Activated T-helper 1 cell treated with Interleukin-2 at 50 U/mL for 16 hours (primary cell): ENCODE data around the gene MYD88.
"Not testable (repeated sequence)": the region's sequence is repeated elsewhere in the genome, so short reads cannot be mapped to it uniquely, and the experiment has no call there.

Source experiments
- DNase-seq: peaks from one replicate; pipeline ENCODE4 v3.0.0-alpha.2; 2020; ENCODE audit warnings: low read depth

The MYD88 gene

DNA sequence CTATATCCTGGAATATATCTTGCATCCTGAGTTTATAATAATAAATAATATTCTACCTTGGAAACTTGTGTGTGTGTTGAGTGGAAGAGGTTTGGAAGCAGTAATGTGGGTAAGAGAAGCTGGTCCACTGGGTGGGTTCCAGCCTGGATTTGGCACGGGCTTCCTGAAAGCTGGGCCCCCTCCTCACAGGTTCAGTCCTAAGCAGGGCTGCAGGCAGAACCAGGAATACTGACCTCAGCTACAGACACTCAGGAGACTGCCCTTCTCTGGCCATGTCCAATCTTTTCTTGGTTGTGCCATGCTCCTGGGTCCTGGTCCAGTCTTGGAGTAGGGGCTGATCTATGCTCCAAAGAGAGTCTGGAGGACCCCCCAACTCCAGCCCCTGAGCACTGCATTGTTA, 4.5 kb downstream of the MYD88 start:
- no peak for DNase-seq

DNA sequence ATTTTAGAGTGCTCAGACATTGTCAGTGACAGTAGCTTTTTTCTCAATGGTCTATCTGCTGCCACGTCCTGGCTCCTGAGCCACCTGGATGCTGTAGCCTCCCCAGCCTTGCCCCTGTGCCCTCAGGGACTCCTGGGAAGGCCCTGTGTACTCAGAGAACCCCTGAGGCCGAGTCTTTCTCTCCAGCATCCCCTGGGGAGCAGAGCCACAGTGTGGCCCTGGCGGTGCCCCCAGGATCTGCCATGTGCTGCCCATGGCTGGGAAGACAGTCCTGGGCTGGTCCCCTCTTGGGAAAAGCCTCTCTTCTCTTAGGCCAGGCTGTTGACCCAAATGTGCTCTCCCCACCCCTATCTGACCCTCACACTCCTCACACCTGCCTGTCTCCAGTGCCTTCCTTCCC, 5.0 kb downstream of the MYD88 start:
- no peak for DNase-seq

DNA sequence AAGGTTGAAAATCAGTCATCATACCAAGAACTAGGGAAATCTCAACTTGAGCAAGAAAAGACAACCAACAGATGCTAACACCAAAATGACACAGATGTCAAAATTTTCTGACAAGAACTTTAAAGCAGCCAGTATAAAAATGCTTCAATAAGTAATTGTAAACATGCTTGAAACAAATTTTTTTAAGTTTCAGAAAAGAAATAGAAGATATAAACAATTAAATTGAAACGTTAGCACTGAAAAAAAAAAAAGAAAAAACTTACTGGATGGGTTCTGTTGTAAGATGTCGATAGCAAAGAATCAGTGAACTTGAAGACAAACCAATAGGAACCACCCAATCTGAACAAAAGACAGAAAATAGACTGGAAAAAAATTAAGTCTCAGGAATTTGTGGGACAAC, 8.0 kb downstream of the MYD88 start:
- no peak for DNase-seq

GRCh38 chr3:38147421-38147820, 9.0 kb downstream of the MYD88 start:
- no peak for DNase-seq

DNA sequence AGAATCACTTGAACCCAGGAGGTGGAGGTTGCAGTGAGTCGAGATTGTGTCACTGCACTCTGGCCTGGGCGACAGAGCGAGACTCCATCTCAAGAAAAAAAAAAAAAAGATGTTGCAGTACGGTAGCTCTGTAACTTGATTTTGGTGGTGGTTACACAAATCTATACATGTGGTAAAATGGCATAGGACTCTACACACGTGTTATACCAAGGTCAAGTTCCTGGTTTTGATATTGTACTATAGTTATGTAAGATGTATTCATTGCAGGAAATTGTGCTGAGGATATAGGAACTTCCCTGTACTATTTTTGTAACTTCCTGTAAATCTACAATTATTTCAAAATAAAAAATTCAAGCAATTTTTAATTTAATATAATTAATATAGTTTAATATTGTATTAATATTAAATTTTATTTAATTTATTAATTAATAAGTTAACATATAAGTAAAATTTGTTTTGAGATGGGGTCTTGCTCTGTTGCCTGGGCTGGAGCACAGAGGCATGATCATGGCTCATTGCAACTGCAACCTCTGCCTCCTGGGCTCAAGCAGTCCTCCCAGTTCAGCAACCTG, 9.9 kb downstream of the MYD88 start:
- no peak for DNase-seq

DNA sequence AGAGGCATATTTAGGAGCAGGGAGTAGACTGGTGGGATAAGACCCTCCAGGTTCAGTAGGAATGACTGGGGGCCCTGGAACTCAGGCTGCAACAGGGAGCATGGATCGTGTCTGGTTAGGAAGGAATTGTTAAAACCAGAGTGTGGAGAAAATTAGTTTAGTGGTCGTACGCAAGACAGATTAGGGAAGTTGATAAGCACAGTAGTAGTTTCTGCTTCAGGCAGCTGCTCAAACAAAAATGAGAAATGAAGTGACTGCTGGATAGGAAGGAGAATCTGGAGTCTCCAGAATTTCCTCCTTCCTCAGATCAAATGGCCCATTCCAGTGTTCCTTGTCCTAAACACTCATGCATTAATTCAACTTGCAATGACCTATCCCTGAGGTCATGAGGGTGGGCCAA, 11.2 kb downstream of the MYD88 start:
- no peak for DNase-seq

DNA sequence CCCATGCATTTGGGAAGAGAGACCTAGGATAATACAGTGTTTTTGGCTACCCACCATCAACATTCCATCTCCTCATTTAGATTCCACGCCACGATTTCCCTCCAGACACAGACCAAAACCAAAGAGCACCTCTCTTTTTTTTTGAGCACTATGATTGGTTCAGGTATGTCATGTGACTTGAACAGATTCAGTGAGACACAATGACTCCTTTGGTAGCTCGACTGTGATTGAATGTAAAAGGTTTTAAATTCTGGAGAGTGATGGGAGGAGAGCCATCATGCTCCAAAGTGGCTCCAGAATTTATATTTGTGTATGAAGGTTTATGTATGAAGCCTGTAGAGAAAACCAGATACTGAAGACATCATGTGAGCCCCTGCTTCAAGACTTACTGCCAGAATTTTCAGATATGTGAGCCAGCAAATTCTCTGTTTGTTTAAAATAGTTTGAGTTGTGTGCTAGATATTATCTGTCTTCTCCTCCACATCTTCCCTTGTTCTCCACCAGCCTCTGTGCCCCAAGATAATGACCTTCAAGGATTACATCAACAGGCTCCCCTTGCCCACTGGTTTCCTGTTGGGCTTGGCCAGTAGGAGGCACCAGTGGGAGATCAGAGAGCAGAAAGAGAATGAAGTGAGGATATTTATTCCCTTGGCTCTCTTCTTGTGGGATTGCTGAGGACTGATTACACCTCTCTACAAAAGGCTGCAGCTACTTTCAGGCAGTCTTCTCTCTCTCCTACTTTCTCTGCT, 12.5 kb downstream of the MYD88 start:
- DNase-seq, result no peak

- no peak for DNase-seq
Measured at GRCh38 chr3:38151667-38152265, 13.3 kb downstream of the MYD88 start.

GRCh38 chr3:38152609-38153008, 14.1 kb downstream of the MYD88 start:
- no peak for DNase-seq

- no peak for DNase-seq
Measured at GRCh38 chr3:38153221-38153620, 14.8 kb downstream of the MYD88 start.

GRCh38 chr3:38154033-38154494, 15.6 kb downstream of the MYD88 start:
- no peak for DNase-seq

DNA sequence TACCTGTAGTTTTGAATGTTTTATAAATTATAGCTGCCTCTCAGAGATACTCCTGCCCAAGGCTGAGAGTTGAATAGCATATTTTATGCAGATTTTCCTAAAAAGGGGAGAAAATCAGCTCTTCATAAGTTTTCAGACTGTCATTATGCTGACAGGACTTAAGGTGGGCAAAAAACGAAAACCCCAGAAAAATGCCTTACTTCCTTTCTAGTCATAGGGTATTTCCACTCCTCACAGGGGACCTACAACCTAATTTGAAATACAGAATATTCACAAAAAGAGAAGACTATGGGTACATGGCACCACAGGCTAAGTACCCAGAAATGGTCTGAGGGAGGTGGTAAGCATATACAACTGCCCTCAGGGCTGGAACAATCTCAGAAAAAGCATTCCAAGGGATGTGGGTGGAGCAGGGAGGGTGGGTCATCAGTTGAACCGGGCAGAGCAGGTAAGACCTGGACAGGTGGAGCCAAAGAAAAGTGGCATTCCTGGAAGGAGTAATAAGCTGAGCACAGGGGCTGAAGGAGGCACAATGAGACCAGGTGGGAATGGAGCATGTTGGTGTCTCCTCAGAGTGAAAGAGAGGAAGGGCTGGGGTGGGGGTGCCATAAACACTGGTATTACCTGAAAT, 16.3 kb downstream of the MYD88 start:
- no peak for DNase-seq

- DNase-seq, result no peak
Measured at GRCh38 chr3:38155825-38156224, 17.4 kb downstream of the MYD88 start.

DNA sequence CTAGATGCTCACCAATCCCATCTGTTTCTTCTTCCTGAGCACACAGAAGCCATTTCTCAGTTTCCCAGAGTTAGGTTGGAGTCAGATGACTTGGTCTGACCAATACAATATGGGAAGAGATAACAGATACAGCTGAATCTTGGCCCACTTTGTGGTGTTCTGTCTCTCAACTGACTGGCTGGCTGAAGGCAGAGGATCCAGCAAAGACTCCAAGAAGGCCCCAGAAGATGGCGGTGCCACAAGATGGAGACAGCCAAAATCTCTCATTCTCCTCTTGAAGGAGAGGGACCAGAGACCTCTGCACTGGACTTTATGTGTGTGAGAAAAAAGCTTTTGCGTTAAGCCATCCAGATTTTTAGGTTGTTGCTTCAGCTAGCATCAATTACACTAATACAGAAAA, 18.7 kb downstream of the MYD88 start:
- DNase-seq, result no peak

GRCh38 chr3:38157595-38157994, 19.1 kb downstream of the MYD88 start:
- DNase-seq, result no peak

- DNase-seq, result no peak
Measured at GRCh38 chr3:38158472-38158871, 20.0 kb downstream of the MYD88 start.

DNA sequence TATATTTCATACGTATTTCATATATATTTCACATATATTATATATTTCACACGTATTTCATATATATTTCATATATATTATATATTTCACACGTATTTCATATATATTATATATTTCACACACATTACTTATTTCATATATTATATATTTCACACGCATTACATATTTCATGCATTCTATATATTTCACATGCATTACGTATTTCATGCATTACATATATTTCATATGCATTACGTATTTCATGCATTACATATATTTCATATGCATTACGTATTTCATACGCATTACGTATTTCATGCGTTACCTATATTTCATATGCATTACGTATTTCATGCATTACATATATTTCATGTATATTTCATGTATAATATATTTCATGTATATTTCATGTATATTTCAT, 22.2 kb downstream of the MYD88 start:
- DNase-seq, result not testable (repeated sequence)

DNA sequence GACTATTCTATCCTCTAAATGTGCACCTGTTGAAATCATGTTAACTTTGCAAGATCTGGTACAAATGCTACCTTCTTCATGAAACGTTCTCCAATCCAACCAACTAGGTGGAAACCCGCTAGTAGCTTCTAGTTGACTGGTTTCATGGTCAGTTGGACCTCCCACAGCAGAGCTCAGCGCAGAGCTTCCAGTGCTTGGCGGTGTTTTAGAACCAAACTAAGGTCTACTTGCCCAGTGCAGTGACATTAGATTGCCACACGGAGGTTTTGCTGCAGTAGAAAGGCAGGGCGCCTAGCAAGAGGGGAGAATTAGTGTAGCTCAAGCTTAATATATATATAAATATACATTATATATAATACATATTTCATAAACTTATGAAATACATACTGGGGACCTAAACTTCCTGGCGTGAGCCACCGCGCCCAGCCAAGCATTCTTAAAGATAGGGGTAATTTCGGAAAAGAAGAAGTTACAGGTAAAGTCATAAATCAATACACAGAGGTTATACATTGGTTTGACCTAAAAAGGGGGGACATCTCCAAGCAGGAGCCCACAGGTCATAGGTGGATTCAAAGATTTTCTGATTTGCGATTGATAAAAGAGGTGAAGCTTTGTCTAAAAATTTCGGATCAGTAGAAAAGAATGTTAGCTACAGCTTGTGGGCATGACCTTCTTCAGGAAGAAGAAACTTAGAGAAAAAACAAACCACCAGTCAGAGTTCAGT, 24.8 kb downstream of the MYD88 start:
- DNase-seq, result no peak

- DNase-seq, result no peak
Measured at GRCh38 chr3:38163841-38164642, 25.6 kb downstream of the MYD88 start.

- no peak for DNase-seq
Measured at GRCh38 chr3:38164643-38164951, 26.1 kb downstream of the MYD88 start.

DNA sequence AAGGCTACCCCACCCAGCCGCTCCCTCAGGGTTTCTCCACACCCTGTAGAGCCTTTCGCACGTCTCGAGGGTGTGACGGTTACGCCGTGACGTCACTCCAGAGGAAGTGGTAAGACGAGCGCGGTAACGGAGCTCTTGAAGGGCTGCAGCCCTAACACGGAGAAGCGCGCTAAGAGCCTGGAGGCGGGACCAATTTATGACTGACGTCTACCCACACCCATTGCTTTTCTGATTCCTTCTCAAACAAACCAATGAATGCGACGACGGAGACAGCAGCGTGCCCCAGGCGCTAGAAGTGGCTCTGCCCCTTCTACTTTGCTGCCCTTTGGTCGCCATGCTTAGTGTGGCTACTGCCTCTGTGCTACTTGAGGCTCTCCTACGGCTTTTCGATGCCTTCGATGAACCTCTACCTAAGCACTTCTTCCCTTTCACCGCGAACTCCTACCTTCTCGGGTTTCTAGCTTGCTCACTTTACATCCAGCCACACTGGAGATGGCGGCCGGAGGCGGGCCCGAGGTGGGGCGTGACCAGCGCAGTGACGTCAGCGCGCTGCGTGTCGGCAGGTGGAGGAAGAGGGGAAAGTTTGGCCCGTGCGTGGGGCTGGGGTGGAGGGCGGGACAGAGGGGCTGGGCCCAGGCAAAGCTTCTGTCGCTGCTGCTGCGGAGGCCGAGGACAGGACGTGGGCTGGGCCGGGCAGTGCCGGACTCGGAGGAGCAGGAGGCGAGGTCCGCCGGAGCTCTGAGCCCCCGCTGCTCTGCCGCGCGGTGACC, 26.7 kb downstream of the MYD88 start, which contains the start of gene OXSR1:
Gene OXSR1 (plus strand): TSS at position 586 of the 770 bp plus-strand sequence. CDS start 340 bp downstream, outside the sequence.
- peak; percentile 91 for DNase-seq
